Neural progenitor cell (in vitro differentiated cells): ENCODE data around the gene SLC25A13. TPM values are rescaled to one million over a fixed set of nuclear protein-coding genes. Genes with fewer than 3 reads are reported as not detected.

Source experiments
- DNase-seq: peaks from one replicate; pipeline ENCODE4 v3.0.0-alpha.2; 2016; ENCODE audit warnings: low spot score
- H2AFZ ChIP-seq: fragments of 200-600 bp; sonication (generic); replicated peaks from 2 replicates; pipeline ENCODE4 v1.6.1; 2016; ENCODE audit warnings: antibody characterized with exemption
- H3F3A ChIP-seq: fragments of 200-600 bp; sonication (generic); 2 replicates; pipeline ENCODE4 v1.6.1; 2016; ENCODE audit warnings: antibody characterized with exemption, low read depth
- H3K27ac ChIP-seq: fragments of 200-600 bp; sonication (generic); 2 replicates; pipeline ENCODE4 v1.5.1; 2016; ENCODE audit warnings: mild to moderate bottlenecking
- H3K27me3 ChIP-seq: fragments of 200-600 bp; sonication (generic); 2 replicates; pipeline ENCODE4 v1.6.1; 2016; ENCODE audit warnings: mild to moderate bottlenecking, moderate library complexity
- H3K36me3 ChIP-seq: fragments of 200-600 bp; sonication (generic); 2 replicates; pipeline ENCODE4 v1.5.1; 2016
- H3K4me1 ChIP-seq: fragments of 200-600 bp; sonication (generic); 2 replicates; pipeline ENCODE4 v1.6.1; 2016; ENCODE audit warnings: mixed run types
- H3K4me2 ChIP-seq: fragments of 200-600 bp; sonication (generic); 2 replicates; pipeline ENCODE4 v1.6.1; 2016
- H3K4me3 ChIP-seq: fragments of 200-600 bp; sonication (generic); 2 replicates; pipeline ENCODE4 v1.5.1; 2016
- H3K79me2 ChIP-seq: fragments of 200-600 bp; sonication (generic); 2 replicates; pipeline ENCODE4 v1.6.1; 2016; ENCODE audit warnings: low read depth
- H3K9ac ChIP-seq: fragments of 200-600 bp; sonication (generic); 2 replicates; pipeline ENCODE4 v1.6.1; 2016
- H3K9me3 ChIP-seq: fragments of 200-600 bp; sonication (generic); 2 replicates; pipeline ENCODE4 v1.5.1; 2016; ENCODE audit warnings: low read depth
- H4K20me1 ChIP-seq: fragments of 200-600 bp; sonication (generic); 2 replicates; pipeline ENCODE4 v1.6.1; 2016; ENCODE audit warnings: low read depth
- H3K27ac Mint-ChIP-seq: 3 replicates; pipeline ENCODE4 v1.8.0; 2021; ENCODE audit warnings: mixed read lengths
- H3K27me3 Mint-ChIP-seq: 2 replicates; pipeline ENCODE4 v1.8.0; 2022; ENCODE audit warnings: low read depth, mild to moderate bottlenecking, inconsistent platforms, moderate library complexity, mixed read lengths; ENCODE audit not compliant: insufficient read depth
- H3K36me3 Mint-ChIP-seq: 3 replicates; pipeline ENCODE4 v1.8.0; 2021; ENCODE audit warnings: mixed read lengths
- H3K4me1 Mint-ChIP-seq: 3 replicates; pipeline ENCODE4 v1.8.0; 2021; ENCODE audit warnings: mixed read lengths
- H3K4me3 Mint-ChIP-seq: 3 replicates; pipeline ENCODE4 v1.8.0; 2021; ENCODE audit warnings: mild to moderate bottlenecking, moderate library complexity, mixed read lengths
- H3K9me3 Mint-ChIP-seq: 3 replicates; pipeline ENCODE4 v1.8.0; 2020; ENCODE audit warnings: mixed read lengths
- EZH2 ChIP-seq: fragments of 200-600 bp; sonication (generic); IDR thresholded peaks from 2 replicates; pipeline ENCODE4 v1.6.1; 2017; ENCODE audit warnings: antibody characterized with exemption, mild to moderate bottlenecking, moderate library complexity
- EZH2phosphoT487 ChIP-seq: fragments of 200-600 bp; sonication (generic); IDR thresholded peaks from 2 replicates; pipeline ENCODE4 v1.6.1; 2017; ENCODE audit warnings: antibody characterized with exemption
- total RNA-seq: library from RNA; depleted of rRNA; stranded (reverse); fragments of >200 nt; gene quantifications from 2 replicates; pipeline ENCODE4 v1.2.3, GENCODE V29; 2015; ENCODE audit warnings: low replicate concordance
- TF ChIP-seq, protein P1 (sequence below): fragments of 200-600 bp; sonication (generic); IDR thresholded peaks from 2 replicates; pipeline ENCODE4 v1.5.1; 2017; ENCODE audit warnings: antibody characterized with exemption, mild to moderate bottlenecking

Gene SLC25A13
- total RNA-seq, 1 donor from 2014 or later, result 83.3 TPM

GRCh38 chr7:96250776-96251361 is 71.0 kb downstream of the SLC25A13 start:
- H4K20me1 ChIP-seq, result peaks cover 6% of the 10 kb centered on the region
- peaks cover under 1% of the 10 kb centered on the region for H3K36me3 Mint-ChIP-seq
- H3K4me3 ChIP-seq, result no peak overlapping the region
- H3F3A ChIP-seq, result no peaks in the 10 kb centered on the region
- TF ChIP-seq, protein P1, sequence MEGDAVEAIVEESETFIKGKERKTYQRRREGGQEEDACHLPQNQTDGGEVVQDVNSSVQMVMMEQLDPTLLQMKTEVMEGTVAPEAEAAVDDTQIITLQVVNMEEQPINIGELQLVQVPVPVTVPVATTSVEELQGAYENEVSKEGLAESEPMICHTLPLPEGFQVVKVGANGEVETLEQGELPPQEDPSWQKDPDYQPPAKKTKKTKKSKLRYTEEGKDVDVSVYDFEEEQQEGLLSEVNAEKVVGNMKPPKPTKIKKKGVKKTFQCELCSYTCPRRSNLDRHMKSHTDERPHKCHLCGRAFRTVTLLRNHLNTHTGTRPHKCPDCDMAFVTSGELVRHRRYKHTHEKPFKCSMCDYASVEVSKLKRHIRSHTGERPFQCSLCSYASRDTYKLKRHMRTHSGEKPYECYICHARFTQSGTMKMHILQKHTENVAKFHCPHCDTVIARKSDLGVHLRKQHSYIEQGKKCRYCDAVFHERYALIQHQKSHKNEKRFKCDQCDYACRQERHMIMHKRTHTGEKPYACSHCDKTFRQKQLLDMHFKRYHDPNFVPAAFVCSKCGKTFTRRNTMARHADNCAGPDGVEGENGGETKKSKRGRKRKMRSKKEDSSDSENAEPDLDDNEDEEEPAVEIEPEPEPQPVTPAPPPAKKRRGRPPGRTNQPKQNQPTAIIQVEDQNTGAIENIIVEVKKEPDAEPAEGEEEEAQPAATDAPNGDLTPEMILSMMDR, result no peak
- TF ChIP-seq EZH2phosphoT487 (no peak), EZH2 (no peak)
- H3K27ac Mint-ChIP-seq, result no peak overlapping the region
- DNase-seq, result no peak
- no peaks in the 10 kb centered on the region for H3K27me3 Mint-ChIP-seq
- H3K79me2 ChIP-seq, result peaks cover 23% of the 10 kb centered on the region
- H3K4me2 ChIP-seq, result no peak overlapping the region
- peaks cover 3% of the 10 kb centered on the region for H3K9me3 Mint-ChIP-seq
- H3K9me3 ChIP-seq, result no peaks in the 10 kb centered on the region
- H3K36me3 ChIP-seq, result no peaks in the 10 kb centered on the region
- peaks cover 10% of the 10 kb centered on the region for H3K4me1 Mint-ChIP-seq
- no peak overlapping the region for H2AFZ ChIP-seq
- no peak overlapping the region for H3K27ac ChIP-seq
- H3K4me1 ChIP-seq, result peaks cover 16% of the 10 kb centered on the region
- H3K4me3 Mint-ChIP-seq, result no peak overlapping the region
- no peaks in the 10 kb centered on the region for H3K27me3 ChIP-seq
- H3K9ac ChIP-seq, result no peak overlapping the region

GRCh38 chr7:96248405-96248804 is 73.5 kb downstream of the SLC25A13 start:
- Mint-ChIP-seq H3K9me3 (no peaks in the 10 kb centered on the region), H3K4me1 (peaks cover 10% of the 10 kb centered on the region), H3K27ac (no peak overlapping the region), H3K27me3 (no peaks in the 10 kb centered on the region), H3K36me3 (no peaks in the 10 kb centered on the region), H3K4me3 (no peak overlapping the region)
- Histone ChIP-seq H3F3A (no peaks in the 10 kb centered on the region), H3K4me2 (no peak overlapping the region), H3K4me3 (no peak overlapping the region), H3K27ac (no peak overlapping the region), H3K36me3 (no peaks in the 10 kb centered on the region), H3K9me3 (no peaks in the 10 kb centered on the region), H3K9ac (no peak overlapping the region), H2AFZ (no peak overlapping the region), H3K4me1 (peaks cover 18% of the 10 kb centered on the region), H3K27me3 (no peaks in the 10 kb centered on the region), H4K20me1 (peaks cover 6% of the 10 kb centered on the region), H3K79me2 (peaks cover 17% of the 10 kb centered on the region)
- TF ChIP-seq EZH2phosphoT487 (no peak), EZH2 (no peak)
- no peak for DNase-seq

- Histone ChIP-seq H2AFZ (no peak overlapping the region), H3K4me3 (no peak overlapping the region), H3K36me3 (no peaks in the 10 kb centered on the region), H3K9ac (no peak overlapping the region), H3K79me2 (peaks cover 17% of the 10 kb centered on the region), H3K27ac (no peak overlapping the region), H3K27me3 (no peaks in the 10 kb centered on the region), H3K9me3 (no peaks in the 10 kb centered on the region), H3F3A (no peaks in the 10 kb centered on the region), H4K20me1 (peaks cover 6% of the 10 kb centered on the region), H3K4me1 (peaks cover 18% of the 10 kb centered on the region), H3K4me2 (no peak overlapping the region)
- Mint-ChIP-seq H3K4me3 (no peak overlapping the region), H3K27ac (no peak overlapping the region), H3K4me1 (peaks cover 14% of the 10 kb centered on the region), H3K9me3 (no peaks in the 10 kb centered on the region), H3K36me3 (peaks cover 3% of the 10 kb centered on the region), H3K27me3 (no peaks in the 10 kb centered on the region)
- no peak for TF ChIP-seq EZH2
- TF ChIP-seq, protein P1, result no peak
- TF ChIP-seq EZH2phosphoT487, result no peak
- no peak for DNase-seq
Observed at GRCh38 chr7:96246919-96247318, 75.0 kb downstream of the SLC25A13 start.

DNA sequence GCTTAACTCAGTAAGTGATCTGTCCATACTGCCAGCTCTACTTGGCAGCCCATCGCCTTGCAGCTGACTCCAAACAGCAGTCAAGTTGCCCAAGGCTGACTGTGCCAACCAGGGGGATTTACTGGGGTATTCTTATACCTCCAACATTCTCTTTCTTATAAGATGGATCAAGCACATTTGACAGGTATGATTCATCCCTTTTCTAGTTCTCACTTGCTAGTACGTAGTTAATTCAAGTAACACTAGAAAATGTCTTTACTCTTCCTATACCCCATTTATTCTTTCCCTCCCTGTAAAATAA is 77.0 kb downstream of the SLC25A13 start:
- H3K4me3 ChIP-seq, result no peak overlapping the region
- no peak for TF ChIP-seq EZH2
- no peak for TF ChIP-seq EZH2phosphoT487
- TF ChIP-seq, protein P1, result no peak

More for the DNA sequence above, 77.0 kb downstream of the SLC25A13 start:
- H3K27me3 Mint-ChIP-seq, result peaks cover 2% of the 10 kb centered on the region
- Histone ChIP-seq H3K27me3 (no peaks in the 10 kb centered on the region), H3K79me2 (peaks cover 17% of the 10 kb centered on the region), H3K4me2 (no peak overlapping the region), H3F3A (no peaks in the 10 kb centered on the region), H4K20me1 (peaks cover 6% of the 10 kb centered on the region), H3K4me1 (peaks cover 24% of the 10 kb centered on the region), H3K9me3 (no peaks in the 10 kb centered on the region), H2AFZ (no peak overlapping the region), H3K9ac (no peak overlapping the region), H3K27ac (no peak overlapping the region), H3K36me3 (no peaks in the 10 kb centered on the region)
- no peak for DNase-seq
- H3K4me1 Mint-ChIP-seq, result peaks cover 16% of the 10 kb centered on the region
- H3K4me3 Mint-ChIP-seq, result no peak overlapping the region
- no peaks in the 10 kb centered on the region for H3K9me3 Mint-ChIP-seq
- peaks cover 8% of the 10 kb centered on the region for H3K36me3 Mint-ChIP-seq
- no peak overlapping the region for H3K27ac Mint-ChIP-seq
